HUES6 (cell line): ENCODE measurements around the gene RAD9A.

Source experiments
- H3K27ac ChIP-seq: 2 replicates; pipeline ENCODE4 v1.7.0; 2013; ENCODE audit warnings: low read depth, mild to moderate bottlenecking, low read length, inconsistent platforms
- H3K27me3 ChIP-seq: 2 replicates; pipeline ENCODE4 v1.6.1; 2013; ENCODE audit warnings: low read length; ENCODE audit not compliant: control insufficient read depth, insufficient read depth
- H3K36me3 ChIP-seq: 2 replicates; pipeline ENCODE4 v1.6.1; 2013; ENCODE audit warnings: low read length; ENCODE audit not compliant: control insufficient read depth, insufficient read depth
- H3K4me1 ChIP-seq: 2 replicates; pipeline ENCODE4 v1.6.1; 2013; ENCODE audit warnings: low read length; ENCODE audit not compliant: control insufficient read depth, insufficient read depth
- H3K4me3 ChIP-seq: 2 replicates; pipeline ENCODE4 v1.5.1; 2013; ENCODE audit warnings: low read depth, low read length
- H3K9ac ChIP-seq: one replicate; pipeline ENCODE4 v1.6.1; 2013; ENCODE audit warnings: mild to moderate bottlenecking, low read length
- H3K9me3 ChIP-seq: 2 replicates; pipeline ENCODE4 v1.6.1; 2013; ENCODE audit warnings: low read depth, low read length; ENCODE audit not compliant: control insufficient read depth, insufficient read depth

The RAD9A gene

GRCh38 chr11:67371189-67371910, 20.4 kb upstream of the RAD9A start:
- peaks cover 47% of the 10 kb centered on the region for H3K4me1 ChIP-seq

DNA sequence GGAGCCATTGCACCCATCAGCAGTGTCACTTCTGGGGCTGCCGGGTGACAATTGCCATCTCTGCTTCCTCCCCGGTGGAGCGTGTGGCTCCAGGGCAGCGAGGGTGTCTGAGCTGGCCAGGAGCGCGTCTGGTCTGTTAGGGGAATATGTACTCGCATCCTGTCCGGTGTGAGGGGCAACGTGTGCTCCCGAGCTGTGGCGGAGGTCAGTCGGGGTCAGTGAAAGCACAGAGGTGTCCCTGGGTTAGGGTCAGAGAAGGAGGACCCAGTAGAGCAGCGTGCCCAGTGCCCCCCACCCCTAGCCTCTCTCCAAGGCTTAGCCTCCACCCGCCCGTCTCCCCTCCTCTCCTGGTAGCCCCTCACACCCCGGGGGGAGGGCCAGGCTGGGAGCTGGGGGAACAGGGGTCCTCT, 19.9 kb upstream of the RAD9A start:
- H3K4me1 ChIP-seq, result peaks cover 49% of the 10 kb centered on the region
- H3K4me3 ChIP-seq, result peak overlapping the region; percentile 57
- H3K27ac ChIP-seq, result no peak overlapping the region
- no peaks in the 10 kb centered on the region for H3K9me3 ChIP-seq
- H3K36me3 ChIP-seq, result no peaks in the 10 kb centered on the region
- H3K9ac ChIP-seq, result peak overlapping the region; percentile 30
- H3K27me3 ChIP-seq, result peaks cover 28% of the 10 kb centered on the region

More at GRCh38 chr11:67371189-67371910, 20.4 kb upstream of the RAD9A start:
- H3K27ac ChIP-seq, result no peak overlapping the region
- no peak overlapping the region for H3K9ac ChIP-seq
- no peaks in the 10 kb centered on the region for H3K36me3 ChIP-seq
- H3K27me3 ChIP-seq, result peaks cover 22% of the 10 kb centered on the region
- no peaks in the 10 kb centered on the region for H3K9me3 ChIP-seq
- peak overlapping the region; percentile 57 for H3K4me3 ChIP-seq

DNA sequence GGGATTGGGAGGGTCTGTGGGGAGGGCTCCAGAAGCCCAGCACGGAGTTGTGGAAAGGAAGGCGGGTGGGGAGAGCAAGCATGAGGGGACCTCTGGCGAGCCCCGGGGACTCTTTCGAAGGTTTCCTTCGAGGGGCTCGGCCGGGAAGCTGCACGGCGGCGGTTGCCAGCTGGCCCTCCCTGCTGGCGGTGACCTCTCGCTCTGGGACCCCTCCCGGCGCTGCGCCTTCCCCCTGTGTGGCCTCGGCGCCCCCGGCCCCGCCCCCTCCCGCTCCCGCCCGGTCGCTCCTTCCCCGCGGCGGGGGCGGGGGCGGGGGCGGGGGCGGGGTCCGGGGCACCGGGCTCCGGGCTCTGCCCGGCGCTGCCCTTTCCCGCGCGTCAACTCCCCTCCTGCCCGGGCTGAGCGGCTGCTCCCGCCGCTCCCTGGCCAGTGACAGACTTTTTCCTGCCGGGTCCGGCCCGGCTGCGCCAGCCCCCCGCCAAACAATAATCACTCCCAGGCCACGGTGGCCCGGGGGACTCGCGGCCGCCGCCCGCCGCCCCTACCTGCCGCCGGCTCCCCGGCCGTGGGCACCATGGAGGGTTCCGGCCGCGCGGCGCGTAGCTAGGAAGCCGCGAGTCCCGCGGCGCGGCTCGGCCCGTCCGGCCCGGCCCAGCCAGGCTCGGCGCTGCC, 19.3 kb upstream of the RAD9A start:
- Histone ChIP-seq H3K4me3 (peak overlapping the region; percentile 58), H3K9me3 (no peaks in the 10 kb centered on the region), H3K36me3 (no peaks in the 10 kb centered on the region), H3K27me3 (peaks cover 33% of the 10 kb centered on the region), H3K9ac (peak overlapping the region; percentile 43), H3K27ac (no peak overlapping the region), H3K4me1 (peaks cover 50% of the 10 kb centered on the region)

GRCh38 chr11:67372993-67373647, 18.7 kb upstream of the RAD9A start, which contains the start of gene CLCF1:
CLCF1 (minus strand) TSS chr11:67373598; CDS start chr11:67373539, 59 bp downstream.
- Histone ChIP-seq H3K27me3 (peaks cover 36% of the 10 kb centered on the region), H3K9ac (peak within 1 kb of the TSS; percentile 80), H3K9me3 (no peaks in the 10 kb centered on the region), H3K4me1 (peaks cover 50% of the 10 kb centered on the region), H3K27ac (peak within 1 kb of the TSS; percentile 73; the same call in 1 of the 2 replicates), H3K36me3 (no peaks in the 10 kb centered on the region), H3K4me3 (peak within 1 kb of the TSS; percentile 58)

- H3K36me3 ChIP-seq, result no peaks in the 10 kb centered on the region
- H3K27me3 ChIP-seq, result peaks cover 36% of the 10 kb centered on the region
- peak overlapping the region; percentile 73; the same call in 1 of the 2 replicates for H3K27ac ChIP-seq
- peaks cover 54% of the 10 kb centered on the region for H3K4me1 ChIP-seq
- no peaks in the 10 kb centered on the region for H3K9me3 ChIP-seq
- peak overlapping the region; percentile 58 for H3K4me3 ChIP-seq
- peak overlapping the region; percentile 80 for H3K9ac ChIP-seq
These were observed 17.9 kb upstream of the RAD9A start for GRCh38 chr11:67373648-67374570.

- Histone ChIP-seq H3K9ac (peak overlapping the region; percentile 80), H3K27me3 (peaks cover 30% of the 10 kb centered on the region), H3K4me1 (peaks cover 60% of the 10 kb centered on the region), H3K4me3 (peak overlapping the region; percentile 58), H3K27ac (peak overlapping the region; percentile 73; the same call in 1 of the 2 replicates), H3K9me3 (no peaks in the 10 kb centered on the region), H3K36me3 (no peaks in the 10 kb centered on the region)
These were observed 17.1 kb upstream of the RAD9A start for GRCh38 chr11:67374571-67375281.

GRCh38 chr11:67375320-67376055, 16.3 kb upstream of the RAD9A start:
- Histone ChIP-seq H3K9ac (peak overlapping the region; percentile 50), H3K27me3 (peaks cover 27% of the 10 kb centered on the region), H3K27ac (no peak overlapping the region), H3K4me3 (peak overlapping the region; percentile 53), H3K4me1 (peaks cover 56% of the 10 kb centered on the region), H3K36me3 (no peaks in the 10 kb centered on the region), H3K9me3 (no peaks in the 10 kb centered on the region)

GRCh38 chr11:67376063-67376820, 15.5 kb upstream of the RAD9A start:
- H3K27me3 ChIP-seq, result peaks cover 27% of the 10 kb centered on the region

More at GRCh38 chr11:67376063-67376820, 15.5 kb upstream of the RAD9A start:
- Histone ChIP-seq H3K4me3 (peak overlapping the region; percentile 53), H3K27ac (no peak overlapping the region), H3K9ac (peak overlapping the region; percentile 11), H3K9me3 (no peaks in the 10 kb centered on the region), H3K4me1 (peaks cover 48% of the 10 kb centered on the region), H3K36me3 (no peaks in the 10 kb centered on the region)
